ENCODE results near the gene CCDC92B.

DNA sequence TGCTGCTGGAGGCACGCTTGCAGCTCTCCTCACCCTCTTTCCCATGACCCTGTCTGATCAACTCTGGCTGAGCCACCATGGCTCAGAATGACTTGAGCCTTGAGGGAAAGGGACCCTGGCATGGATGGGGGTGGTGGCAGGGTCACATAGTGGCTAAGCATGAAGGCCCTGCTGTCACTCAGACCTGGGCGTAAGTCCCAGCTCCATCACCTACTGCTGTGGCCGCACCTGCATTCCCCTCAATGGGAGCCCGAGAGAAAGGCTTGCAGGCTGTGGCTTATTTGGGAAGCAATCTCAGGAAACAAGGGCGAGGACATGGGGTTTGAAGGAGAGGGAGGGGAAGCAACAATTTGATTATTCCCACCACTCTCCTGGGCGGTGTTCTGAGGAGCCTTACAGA lies 29.0 kb upstream of the CCDC92B start:
- TF ChIP-seq CTCF (IDR thresholded peaks at IDR 0.05) (no peak), POLR2A (IDR thresholded peaks at IDR 0.05) (no peak)

Measured in thyroid gland (tissue), 4 donors.